ENCODE results near the gene TOR2A. TPM values are rescaled to one million over a fixed set of nuclear protein-coding genes. Genes with fewer than 3 reads are reported as not detected.

TOR2A gene
- total RNA-seq, 1 experiment from 2014 or later = 10.7 TPM

- Histone ChIP-seq H3K27me3 (ENCODE audit: low read length) (no peaks in the 10 kb centered on the region), H3K9me3 (ENCODE audit: low read length) (no peaks in the 10 kb centered on the region), H2AFZ (ENCODE audit: low read length) (peak overlapping the region; percentile 77), H3K4me3 (ENCODE audit: low read length) (peak overlapping the region; percentile 92), H3K36me3 (ENCODE audit: insufficient read depth, low read length) (no peaks in the 10 kb centered on the region), H3K4me1 (ENCODE audit: low read length) (peaks cover 13% of the 10 kb centered on the region), H3K27ac (ENCODE audit: low read length) (no peak overlapping the region), H4K20me1 (ENCODE audit: insufficient read depth, low read depth, low read length) (0 out of 2 replicates have a peak, but pooled peaks cover 8% of the 10 kb centered on the region), H3K79me2 (ENCODE audit: low read length) (no peaks in the 10 kb centered on the region), H3K4me2 (ENCODE audit: low read depth, low read length, poor library complexity, severe bottlenecking) (peak overlapping the region; percentile 90), H3K9ac (ENCODE audit: low read length) (peak overlapping the region; percentile 77), H3K9me2 (replicated peaks; ENCODE audit: insufficient read depth, low read length) (no peaks in the 10 kb centered on the region)
- DNase-seq = no peak
These were observed 20.1 kb downstream of the TOR2A start for GRCh38 chr9:127714951-127715469.

GRCh38 chr9:127714020-127714750, 20.9 kb downstream of the TOR2A start:
- H3K4me3 ChIP-seq (ENCODE audit: low read length) = peak overlapping the region; percentile 63; the same call in 1 of the 2 replicates
- peak overlapping the region; percentile 90 for H3K4me2 ChIP-seq (ENCODE audit: low read depth, low read length, poor library complexity, severe bottlenecking)
- 0 out of 2 replicates have a peak, but pooled peaks cover 8% of the 10 kb centered on the region for H4K20me1 ChIP-seq (ENCODE audit: insufficient read depth, low read depth, low read length)
- H3K79me2 ChIP-seq (ENCODE audit: low read length) = no peaks in the 10 kb centered on the region
- H3K4me1 ChIP-seq (ENCODE audit: low read length) = peaks cover 13% of the 10 kb centered on the region
- no peaks in the 10 kb centered on the region for H3K27me3 ChIP-seq (ENCODE audit: low read length)
- H3K36me3 ChIP-seq (ENCODE audit: insufficient read depth, low read length) = no peaks in the 10 kb centered on the region
- H3K27ac ChIP-seq (ENCODE audit: low read length) = no peak overlapping the region
- no peaks in the 10 kb centered on the region for H3K9me2 ChIP-seq (replicated peaks; ENCODE audit: insufficient read depth, low read length)
- H3K9ac ChIP-seq (ENCODE audit: low read length) = peak overlapping the region; percentile 57
- H3K9me3 ChIP-seq (ENCODE audit: low read length) = 0 out of 2 replicates have a peak, but pooled peaks cover under 1% of the 10 kb centered on the region
- no peak overlapping the region for H2AFZ ChIP-seq (ENCODE audit: low read length)
- DNase-seq = no peak

GRCh38 chr9:127712867-127713266, 22.2 kb downstream of the TOR2A start:
- Histone ChIP-seq H3K4me1 (ENCODE audit: low read length) (peaks cover 13% of the 10 kb centered on the region), H3K9me2 (replicated peaks; ENCODE audit: insufficient read depth, low read length) (no peaks in the 10 kb centered on the region), H3K79me2 (ENCODE audit: low read length) (no peaks in the 10 kb centered on the region), H3K27ac (ENCODE audit: low read length) (no peak overlapping the region), H3K4me2 (ENCODE audit: low read depth, low read length, poor library complexity, severe bottlenecking) (no peak overlapping the region), H4K20me1 (ENCODE audit: insufficient read depth, low read depth, low read length) (0 out of 2 replicates have a peak, but pooled peaks cover 8% of the 10 kb centered on the region), H3K36me3 (ENCODE audit: insufficient read depth, low read length) (no peaks in the 10 kb centered on the region), H3K9ac (ENCODE audit: low read length) (no peak overlapping the region), H3K4me3 (ENCODE audit: low read length) (no peak overlapping the region), H3K9me3 (ENCODE audit: low read length) (0 out of 2 replicates have a peak, but pooled peaks cover 4% of the 10 kb centered on the region), H2AFZ (ENCODE audit: low read length) (no peak overlapping the region), H3K27me3 (ENCODE audit: low read length) (no peaks in the 10 kb centered on the region)
- DNase-seq = no peak

- no peak overlapping the region for H3K27ac ChIP-seq (ENCODE audit: low read length)
- no peaks in the 10 kb centered on the region for H3K9me2 ChIP-seq (replicated peaks; ENCODE audit: insufficient read depth, low read length)
- no peak for DNase-seq
- H4K20me1 ChIP-seq (ENCODE audit: insufficient read depth, low read depth, low read length) = 0 out of 2 replicates have a peak, but pooled peaks cover 8% of the 10 kb centered on the region
- H3K4me1 ChIP-seq (ENCODE audit: low read length) = peaks cover 13% of the 10 kb centered on the region
- H3K27me3 ChIP-seq (ENCODE audit: low read length) = no peaks in the 10 kb centered on the region
- no peak overlapping the region for H3K4me2 ChIP-seq (ENCODE audit: low read depth, low read length, poor library complexity, severe bottlenecking)
- H3K4me3 ChIP-seq (ENCODE audit: low read length) = no peak overlapping the region
- no peak overlapping the region for H3K9ac ChIP-seq (ENCODE audit: low read length)
- 0 out of 2 replicates have a peak, but pooled peaks cover 4% of the 10 kb centered on the region for H3K9me3 ChIP-seq (ENCODE audit: low read length)
- H2AFZ ChIP-seq (ENCODE audit: low read length) = no peak overlapping the region
- H3K79me2 ChIP-seq (ENCODE audit: low read length) = no peaks in the 10 kb centered on the region
- no peaks in the 10 kb centered on the region for H3K36me3 ChIP-seq (ENCODE audit: insufficient read depth, low read length)
These were observed 22.7 kb downstream of the TOR2A start for GRCh38 chr9:127712371-127712770.

GRCh38 chr9:127711831-127712274, 23.2 kb downstream of the TOR2A start:
- no peaks in the 10 kb centered on the region for H3K27me3 ChIP-seq (ENCODE audit: low read length)
- H3K9me3 ChIP-seq (ENCODE audit: low read length) = 0 out of 2 replicates have a peak, but pooled peaks cover 4% of the 10 kb centered on the region
- H3K4me2 ChIP-seq (ENCODE audit: low read depth, low read length, poor library complexity, severe bottlenecking) = no peak overlapping the region
- no peaks in the 10 kb centered on the region for H3K9me2 ChIP-seq (replicated peaks; ENCODE audit: insufficient read depth, low read length)
- H3K4me3 ChIP-seq (ENCODE audit: low read length) = no peak overlapping the region
- no peaks in the 10 kb centered on the region for H3K79me2 ChIP-seq (ENCODE audit: low read length)
- H3K9ac ChIP-seq (ENCODE audit: low read length) = no peak overlapping the region
- H4K20me1 ChIP-seq (ENCODE audit: insufficient read depth, low read depth, low read length) = 0 out of 2 replicates have a peak, but pooled peaks cover 8% of the 10 kb centered on the region
- H3K4me1 ChIP-seq (ENCODE audit: low read length) = peaks cover 13% of the 10 kb centered on the region
- no peak for DNase-seq
- no peak overlapping the region for H2AFZ ChIP-seq (ENCODE audit: low read length)
- H3K36me3 ChIP-seq (ENCODE audit: insufficient read depth, low read length) = no peaks in the 10 kb centered on the region
- no peak overlapping the region for H3K27ac ChIP-seq (ENCODE audit: low read length)

GRCh38 chr9:127711226-127711701, 23.8 kb downstream of the TOR2A start:
- Histone ChIP-seq H3K9me3 (ENCODE audit: low read length) (0 out of 2 replicates have a peak, but pooled peaks cover 4% of the 10 kb centered on the region), H2AFZ (ENCODE audit: low read length) (no peak overlapping the region), H3K9me2 (replicated peaks; ENCODE audit: insufficient read depth, low read length) (no peaks in the 10 kb centered on the region), H3K9ac (ENCODE audit: low read length) (no peak overlapping the region), H4K20me1 (ENCODE audit: insufficient read depth, low read depth, low read length) (0 out of 2 replicates have a peak, but pooled peaks cover 12% of the 10 kb centered on the region), H3K27ac (ENCODE audit: low read length) (no peak overlapping the region), H3K27me3 (ENCODE audit: low read length) (no peaks in the 10 kb centered on the region), H3K4me1 (ENCODE audit: low read length) (peaks cover 10% of the 10 kb centered on the region), H3K4me2 (ENCODE audit: low read depth, low read length, poor library complexity, severe bottlenecking) (no peak overlapping the region), H3K4me3 (ENCODE audit: low read length) (no peak overlapping the region), H3K79me2 (ENCODE audit: low read length) (no peaks in the 10 kb centered on the region), H3K36me3 (ENCODE audit: insufficient read depth, low read length) (no peaks in the 10 kb centered on the region)
- DNase-seq = no peak

- H3K4me1 ChIP-seq (ENCODE audit: low read length) = peaks cover 5% of the 10 kb centered on the region
- no peak overlapping the region for H3K4me2 ChIP-seq (ENCODE audit: low read depth, low read length, poor library complexity, severe bottlenecking)
- 0 out of 2 replicates have a peak, but pooled peaks cover 4% of the 10 kb centered on the region for H3K9me3 ChIP-seq (ENCODE audit: low read length)
- H3K4me3 ChIP-seq (ENCODE audit: low read length) = no peak overlapping the region
- H3K79me2 ChIP-seq (ENCODE audit: low read length) = no peaks in the 10 kb centered on the region
- no peaks in the 10 kb centered on the region for H3K9me2 ChIP-seq (replicated peaks; ENCODE audit: insufficient read depth, low read length)
- no peak overlapping the region for H2AFZ ChIP-seq (ENCODE audit: low read length)
- H3K9ac ChIP-seq (ENCODE audit: low read length) = no peak overlapping the region
- H3K36me3 ChIP-seq (ENCODE audit: insufficient read depth, low read length) = no peaks in the 10 kb centered on the region
- H3K27ac ChIP-seq (ENCODE audit: low read length) = no peak overlapping the region
- DNase-seq = no peak
- 0 out of 2 replicates have a peak, but pooled peaks cover 14% of the 10 kb centered on the region for H4K20me1 ChIP-seq (ENCODE audit: insufficient read depth, low read depth, low read length)
- H3K27me3 ChIP-seq (ENCODE audit: low read length) = no peaks in the 10 kb centered on the region
These were observed 24.8 kb downstream of the TOR2A start for GRCh38 chr9:127710204-127710783.
